Stimulated activated naive CD4-positive, alpha-beta T cell treated with Interleukin-2 at 50 U/mL for 16 hours (primary cell): Measurements from ENCODE around the gene CDH26.
"Not testable (repeated sequence)": the region's sequence is repeated elsewhere in the genome, so short reads cannot be mapped to it uniquely, and the experiment has no call there.

Experiments
- DNase-seq: peaks from one replicate; lab custom pipeline; 2025; lab: John Stamatoyannopoulos, UW

CDH26 gene

GRCh38 chr20:60013296-60014139 is 55.3 kb downstream of the CDH26 start:
- DNase-seq: no peak

GRCh38 chr20:60016406-60016805 is 58.2 kb downstream of the CDH26 start:
- no peak for DNase-seq

- no peak for DNase-seq
Observed at GRCh38 chr20:60020251-60020650, 62.0 kb downstream of the CDH26 start.

GRCh38 chr20:60021104-60021503 is 62.9 kb downstream of the CDH26 start:
- DNase-seq: no peak

- no peak for DNase-seq
Observed at GRCh38 chr20:60022849-60023248, 64.6 kb downstream of the CDH26 start.

GRCh38 chr20:60024245-60024644 is 66.0 kb downstream of the CDH26 start:
- no peak for DNase-seq

GRCh38 chr20:60024801-60025200 is 66.6 kb downstream of the CDH26 start:
- DNase-seq: no peak

- no peak for DNase-seq
Observed at GRCh38 chr20:60026010-60026409, 67.8 kb downstream of the CDH26 start.

- no peak for DNase-seq
Observed at GRCh38 chr20:60030471-60030870, 72.2 kb downstream of the CDH26 start.

- no peak for DNase-seq
Observed at GRCh38 chr20:60031107-60031506, 72.9 kb downstream of the CDH26 start.

- DNase-seq: no peak
Observed at GRCh38 chr20:60034231-60035110, 76.2 kb downstream of the CDH26 start.

- no peak for DNase-seq
Observed at GRCh38 chr20:60035486-60035885, 77.3 kb downstream of the CDH26 start.

GRCh38 chr20:60036346-60036745 is 78.1 kb downstream of the CDH26 start:
- no peak for DNase-seq

GRCh38 chr20:60036746-60037499 is 78.7 kb downstream of the CDH26 start:
- no peak for DNase-seq

- no peak for DNase-seq
Observed at GRCh38 chr20:60038400-60039008, 80.3 kb downstream of the CDH26 start.

- DNase-seq: no peak
Observed at GRCh38 chr20:60039526-60039925, 81.3 kb downstream of the CDH26 start.

- no peak for DNase-seq
Observed at GRCh38 chr20:60040471-60041162, 82.4 kb downstream of the CDH26 start.

GRCh38 chr20:60041436-60042165 is 83.4 kb downstream of the CDH26 start:
- not testable (repeated sequence) for DNase-seq

GRCh38 chr20:60043435-60043834 is 85.2 kb downstream of the CDH26 start:
- DNase-seq: no peak

GRCh38 chr20:60046011-60046413 is 87.8 kb downstream of the CDH26 start:
- DNase-seq: no peak

- no peak for DNase-seq
Observed at GRCh38 chr20:60046436-60046835, 88.2 kb downstream of the CDH26 start.
